Measurements from ENCODE around the gene SFSWAP.

Gene SFSWAP

GRCh38 chr12:131842169-131842568 is 131.3 kb downstream of the SFSWAP start:
- no peak for TF ChIP-seq CTCF (IDR thresholded peaks at IDR 0.05; ENCODE audit: extremely low read depth, insufficient read depth, missing control alignments)
- DNase-seq (ENCODE audit: low spot score) = no peak
- in situ Hi-C loops (cut with MboI; ENCODE audit: low pct_unique_long_range_greater_than_20kb, low sequenced_read_pairs, unreplicated experiment) = no loop called here

- no peak for TF ChIP-seq CTCF (IDR thresholded peaks at IDR 0.05; ENCODE audit: extremely low read depth, insufficient read depth, missing control alignments)
- no peak for DNase-seq (ENCODE audit: low spot score)
- in situ Hi-C loops (cut with MboI; ENCODE audit: low pct_unique_long_range_greater_than_20kb, low sequenced_read_pairs, unreplicated experiment) = no loop called here
Measured at GRCh38 chr12:131843527-131843926, 132.6 kb downstream of the SFSWAP start.

GRCh38 chr12:131844140-131844539 is 133.2 kb downstream of the SFSWAP start:
- no peak for TF ChIP-seq CTCF (IDR thresholded peaks at IDR 0.05; ENCODE audit: extremely low read depth, insufficient read depth, missing control alignments)
- in situ Hi-C loops (cut with MboI; ENCODE audit: low pct_unique_long_range_greater_than_20kb, low sequenced_read_pairs, unreplicated experiment) = no loop called here

GRCh38 chr12:131844656-131845055 is 133.8 kb downstream of the SFSWAP start:
- TF ChIP-seq CTCF (IDR thresholded peaks at IDR 0.05; ENCODE audit: extremely low read depth, insufficient read depth, missing control alignments) = no peak
- in situ Hi-C loops (cut with MboI; ENCODE audit: low pct_unique_long_range_greater_than_20kb, low sequenced_read_pairs, unreplicated experiment) = no loop called here
- no peak for DNase-seq (ENCODE audit: low spot score)

More at GRCh38 chr12:131844140-131844539, 133.2 kb downstream of the SFSWAP start:
- no peak for DNase-seq (ENCODE audit: low spot score)

- in situ Hi-C loops (cut with MboI; ENCODE audit: low pct_unique_long_range_greater_than_20kb, low sequenced_read_pairs, unreplicated experiment) = no loop called here
- no peak for TF ChIP-seq CTCF (IDR thresholded peaks at IDR 0.05; ENCODE audit: extremely low read depth, insufficient read depth, missing control alignments)
- no peak for DNase-seq (ENCODE audit: low spot score)
Measured at GRCh38 chr12:131845121-131845520, 134.2 kb downstream of the SFSWAP start.

GRCh38 chr12:131847456-131847855 is 136.6 kb downstream of the SFSWAP start:
- DNase-seq (ENCODE audit: low spot score) = no peak
- in situ Hi-C loops (cut with MboI; ENCODE audit: low pct_unique_long_range_greater_than_20kb, low sequenced_read_pairs, unreplicated experiment) = no loop called here
- TF ChIP-seq CTCF (IDR thresholded peaks at IDR 0.05; ENCODE audit: extremely low read depth, insufficient read depth, missing control alignments) = no peak

- in situ Hi-C loops (cut with MboI; ENCODE audit: low pct_unique_long_range_greater_than_20kb, low sequenced_read_pairs, unreplicated experiment) = no loop called here
- no peak for TF ChIP-seq CTCF (IDR thresholded peaks at IDR 0.05; ENCODE audit: extremely low read depth, insufficient read depth, missing control alignments)
- DNase-seq (ENCODE audit: low spot score) = no peak
Measured at GRCh38 chr12:131848753-131849152, 137.9 kb downstream of the SFSWAP start.
